Measurements from ENCODE around the gene TARS3.

The TARS3 gene

DNA sequence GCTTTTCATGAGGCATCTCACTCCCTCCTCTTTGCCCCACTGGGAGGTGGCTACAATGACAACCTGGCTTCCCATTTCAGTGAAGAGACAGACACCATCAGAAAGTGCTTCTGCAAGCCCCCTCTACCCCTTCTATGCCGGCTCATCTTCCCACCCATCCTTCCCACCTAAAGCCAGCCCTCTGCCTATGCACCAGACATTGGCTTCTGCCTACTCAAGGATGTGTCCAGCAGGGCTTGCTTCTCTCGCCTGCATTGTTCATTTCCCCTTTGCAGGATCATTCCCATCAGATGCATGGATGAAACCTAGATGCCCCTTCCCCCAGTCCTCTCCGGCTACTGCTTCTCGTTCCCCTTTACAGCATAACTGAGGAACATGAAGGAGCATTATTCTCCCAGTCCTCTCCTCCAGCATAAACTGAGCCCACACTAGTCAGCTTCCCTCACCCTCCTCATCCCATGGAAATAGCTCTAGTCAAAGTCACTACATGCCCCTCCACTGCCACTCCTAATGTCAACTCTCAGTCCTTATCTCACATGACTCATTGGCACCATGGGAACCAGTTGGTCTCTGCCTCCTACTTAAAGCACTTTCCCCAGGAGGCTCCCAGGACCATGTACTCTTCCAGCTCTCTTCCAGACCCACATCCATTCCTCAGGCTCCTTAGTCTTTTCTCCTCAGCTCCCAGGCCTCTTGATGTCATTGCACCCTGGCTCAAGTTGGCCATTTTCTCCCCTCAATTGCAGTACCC, 120.0 kb downstream of the TARS3 start:
- no peak overlapping the region for H3K27ac ChIP-seq (replicated peaks)
- no peaks in the 10 kb centered on the region for H3K27me3 ChIP-seq (ENCODE audit: insufficient read depth, poor library complexity, severe bottlenecking)
- no peak for TF ChIP-seq GABPA (IDR thresholded peaks at IDR 0.05; ENCODE audit: low read depth)
- TF ChIP-seq, protein P1, sequence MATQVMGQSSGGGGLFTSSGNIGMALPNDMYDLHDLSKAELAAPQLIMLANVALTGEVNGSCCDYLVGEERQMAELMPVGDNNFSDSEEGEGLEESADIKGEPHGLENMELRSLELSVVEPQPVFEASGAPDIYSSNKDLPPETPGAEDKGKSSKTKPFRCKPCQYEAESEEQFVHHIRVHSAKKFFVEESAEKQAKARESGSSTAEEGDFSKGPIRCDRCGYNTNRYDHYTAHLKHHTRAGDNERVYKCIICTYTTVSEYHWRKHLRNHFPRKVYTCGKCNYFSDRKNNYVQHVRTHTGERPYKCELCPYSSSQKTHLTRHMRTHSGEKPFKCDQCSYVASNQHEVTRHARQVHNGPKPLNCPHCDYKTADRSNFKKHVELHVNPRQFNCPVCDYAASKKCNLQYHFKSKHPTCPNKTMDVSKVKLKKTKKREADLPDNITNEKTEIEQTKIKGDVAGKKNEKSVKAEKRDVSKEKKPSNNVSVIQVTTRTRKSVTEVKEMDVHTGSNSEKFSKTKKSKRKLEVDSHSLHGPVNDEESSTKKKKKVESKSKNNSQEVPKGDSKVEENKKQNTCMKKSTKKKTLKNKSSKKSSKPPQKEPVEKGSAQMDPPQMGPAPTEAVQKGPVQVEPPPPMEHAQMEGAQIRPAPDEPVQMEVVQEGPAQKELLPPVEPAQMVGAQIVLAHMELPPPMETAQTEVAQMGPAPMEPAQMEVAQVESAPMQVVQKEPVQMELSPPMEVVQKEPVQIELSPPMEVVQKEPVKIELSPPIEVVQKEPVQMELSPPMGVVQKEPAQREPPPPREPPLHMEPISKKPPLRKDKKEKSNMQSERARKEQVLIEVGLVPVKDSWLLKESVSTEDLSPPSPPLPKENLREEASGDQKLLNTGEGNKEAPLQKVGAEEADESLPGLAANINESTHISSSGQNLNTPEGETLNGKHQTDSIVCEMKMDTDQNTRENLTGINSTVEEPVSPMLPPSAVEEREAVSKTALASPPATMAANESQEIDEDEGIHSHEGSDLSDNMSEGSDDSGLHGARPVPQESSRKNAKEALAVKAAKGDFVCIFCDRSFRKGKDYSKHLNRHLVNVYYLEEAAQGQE (IDR thresholded peaks at IDR 0.05; ENCODE audit: insufficient replicate concordance, low read depth), result no peak
- TF ChIP-seq SPI1 (IDR thresholded peaks at IDR 0.05; ENCODE audit: borderline replicate concordance, low read depth), result no peak
- TF ChIP-seq, protein P2, sequence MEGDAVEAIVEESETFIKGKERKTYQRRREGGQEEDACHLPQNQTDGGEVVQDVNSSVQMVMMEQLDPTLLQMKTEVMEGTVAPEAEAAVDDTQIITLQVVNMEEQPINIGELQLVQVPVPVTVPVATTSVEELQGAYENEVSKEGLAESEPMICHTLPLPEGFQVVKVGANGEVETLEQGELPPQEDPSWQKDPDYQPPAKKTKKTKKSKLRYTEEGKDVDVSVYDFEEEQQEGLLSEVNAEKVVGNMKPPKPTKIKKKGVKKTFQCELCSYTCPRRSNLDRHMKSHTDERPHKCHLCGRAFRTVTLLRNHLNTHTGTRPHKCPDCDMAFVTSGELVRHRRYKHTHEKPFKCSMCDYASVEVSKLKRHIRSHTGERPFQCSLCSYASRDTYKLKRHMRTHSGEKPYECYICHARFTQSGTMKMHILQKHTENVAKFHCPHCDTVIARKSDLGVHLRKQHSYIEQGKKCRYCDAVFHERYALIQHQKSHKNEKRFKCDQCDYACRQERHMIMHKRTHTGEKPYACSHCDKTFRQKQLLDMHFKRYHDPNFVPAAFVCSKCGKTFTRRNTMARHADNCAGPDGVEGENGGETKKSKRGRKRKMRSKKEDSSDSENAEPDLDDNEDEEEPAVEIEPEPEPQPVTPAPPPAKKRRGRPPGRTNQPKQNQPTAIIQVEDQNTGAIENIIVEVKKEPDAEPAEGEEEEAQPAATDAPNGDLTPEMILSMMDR (IDR thresholded peaks at IDR 0.05; ENCODE audit: insufficient read depth, low read length), result no peak
- no peak for TF ChIP-seq POLR2AphosphoS5 (IDR thresholded peaks at IDR 0.05; ENCODE audit: low read depth)
- no peak for DNase-seq (ENCODE audit: low read depth in 1 of 2, low spot score in 1 of 2)
- H3K4me3 ChIP-seq (replicated peaks; ENCODE audit: insufficient read depth, low read length), result no peak overlapping the region

All from HL-60 (cell line).